ENCODE measurements around the gene INAVA. TPM values are rescaled to one million over a fixed set of nuclear protein-coding genes. Genes with fewer than 3 reads are reported as not detected.

INAVA gene
- total RNA-seq, 6 donors from 2014 or later, result 8.9 to 21.0 (median 16.3) TPM

DNA sequence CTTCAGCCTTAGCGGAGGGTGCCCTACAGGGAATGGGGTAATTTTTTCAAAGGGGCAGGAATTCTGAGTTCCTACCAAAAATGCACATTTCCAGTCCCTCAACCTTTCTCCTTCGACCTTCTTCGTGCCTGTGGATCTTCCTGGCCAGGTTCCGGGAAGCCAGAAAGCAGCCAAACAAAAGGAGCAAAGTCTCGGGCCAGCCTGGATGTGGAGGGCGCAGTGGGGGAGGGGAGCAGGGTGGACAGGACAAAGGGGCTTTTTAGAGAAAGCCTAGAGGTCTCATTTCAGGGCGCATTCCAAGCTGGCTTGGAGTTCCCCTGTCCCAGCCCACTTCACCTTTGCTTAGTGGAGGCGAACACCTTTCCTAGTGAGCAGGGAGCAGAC is 2.9 kb upstream of the INAVA start:
- Histone ChIP-seq H3K4me3 (peak overlapping the region in 3 of 4 donors; percentile 45 to 61 (median 50)), H3K27me3 (peaks cover 0 to 3% (median 0%) of the 10 kb centered on the region in 4 donors), H3K4me1 (peaks cover 13 to 31% (median 24%) of the 10 kb centered on the region in 4 donors), H3K36me3 (no peaks in the 10 kb centered on the region), H3K9me3 (no peaks in the 10 kb centered on the region), H3K27ac (peak overlapping the region in 1 of 4 donors; percentile 71)
- DNase-seq (no peak), ATAC-seq (ENCODE audit: low FRiP score in 2 of 2) (no peak)
- no peak for TF ChIP-seq CTCF (IDR thresholded peaks at IDR 0.05)
- no peak for TF ChIP-seq POLR2AphosphoS5 (IDR thresholded peaks at IDR 0.05)
- no peak for TF ChIP-seq EP300 (IDR thresholded peaks at IDR 0.05)
- no peak for TF ChIP-seq POLR2A (IDR thresholded peaks at IDR 0.05)
- 22 to 37% methylated on average over 5 to 8 of the region's 8 CpGs for WGBS, 2 donors

DNA sequence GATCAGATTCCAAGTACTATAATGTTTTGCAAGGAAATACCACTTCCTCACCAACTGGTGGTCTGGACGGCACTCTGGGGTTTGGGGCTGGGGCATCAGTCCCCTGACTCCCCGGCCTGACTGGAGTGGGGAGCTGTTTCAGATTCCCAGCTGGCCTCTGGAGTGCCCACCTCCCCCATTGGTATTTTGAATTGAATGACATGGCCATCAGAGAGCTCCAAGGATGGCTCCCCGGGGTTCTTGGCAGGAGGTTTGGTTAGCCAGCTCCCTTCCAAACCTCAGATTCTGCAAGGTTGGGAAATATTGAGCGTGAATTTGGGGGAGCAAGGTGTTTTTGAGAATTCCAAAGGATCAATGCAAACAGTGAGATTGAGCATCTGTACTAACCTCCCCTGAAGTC is 2.2 kb upstream of the INAVA start:
- H3K27ac ChIP-seq, result no peak overlapping the region
- H3K4me1 ChIP-seq, result peaks cover 13 to 37% (median 25%) of the 10 kb centered on the region in 4 donors
- WGBS, 2 donors, result 54 to 73% methylated on average over 4 of the region's 4 CpGs
- no peak for ATAC-seq (ENCODE audit: low FRiP score in 2 of 2)
- no peaks in the 10 kb centered on the region for H3K9me3 ChIP-seq
- no peak for DNase-seq
- TF ChIP-seq CTCF (IDR thresholded peaks at IDR 0.05), result no peak
- no peak for TF ChIP-seq POLR2AphosphoS5 (IDR thresholded peaks at IDR 0.05)
- no peak for TF ChIP-seq EP300 (IDR thresholded peaks at IDR 0.05)
- TF ChIP-seq POLR2A (IDR thresholded peaks at IDR 0.05), result no peak
- H3K36me3 ChIP-seq, result no peaks in the 10 kb centered on the region
- H3K27me3 ChIP-seq, result peaks cover 0 to 3% (median 0%) of the 10 kb centered on the region in 4 donors
- H3K4me3 ChIP-seq, result no peak overlapping the region

DNA sequence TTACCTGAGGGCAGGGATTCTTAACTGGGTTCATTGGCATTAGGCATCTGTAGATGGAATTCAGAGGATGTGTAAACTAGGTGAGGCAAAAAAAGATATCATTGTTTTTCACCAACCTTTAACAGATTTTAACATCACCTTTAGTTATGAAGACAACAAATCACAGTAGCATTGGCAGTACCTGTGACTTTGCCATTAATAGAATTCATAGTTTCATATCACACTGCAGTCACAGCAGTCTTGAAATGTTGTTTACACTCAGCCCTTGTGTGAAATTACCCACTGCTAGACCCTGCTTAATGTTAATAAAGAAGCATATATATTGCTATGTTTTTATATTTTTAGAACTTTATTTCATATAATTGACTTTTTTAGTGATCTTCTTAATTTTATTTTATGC is 1.7 kb upstream of the INAVA start:
- H3K36me3 ChIP-seq, result no peaks in the 10 kb centered on the region

GRCh38 chr1:200893411-200893901 is 1.2 kb upstream of the INAVA start:
- no peak overlapping the region for H3K4me3 ChIP-seq
- H3K27ac ChIP-seq, result no peak overlapping the region
- peaks cover 13 to 35% (median 23%) of the 10 kb centered on the region in 4 donors for H3K4me1 ChIP-seq
- ATAC-seq (ENCODE audit: low FRiP score in 2 of 2), result no peak
- no peak for DNase-seq
- peaks cover 0 to 3% (median 0%) of the 10 kb centered on the region in 4 donors for H3K27me3 ChIP-seq
- TF ChIP-seq POLR2A (IDR thresholded peaks at IDR 0.05) (no peak), POLR2AphosphoS5 (IDR thresholded peaks at IDR 0.05) (no peak), CTCF (IDR thresholded peaks at IDR 0.05) (no peak), EP300 (IDR thresholded peaks at IDR 0.05) (no peak)
- H3K9me3 ChIP-seq, result no peaks in the 10 kb centered on the region
- H3K36me3 ChIP-seq, result no peaks in the 10 kb centered on the region
- 65 to 72% methylated on average over 6 of the region's 6 CpGs for WGBS, 2 donors

More for the DNA sequence above, 1.7 kb upstream of the INAVA start:
- no peak overlapping the region for H3K4me3 ChIP-seq
- DNase-seq (no peak), ATAC-seq (ENCODE audit: low FRiP score in 2 of 2) (no peak)
- H3K4me1 ChIP-seq, result peaks cover 13 to 37% (median 25%) of the 10 kb centered on the region in 4 donors
- H3K9me3 ChIP-seq, result no peaks in the 10 kb centered on the region
- no peak for TF ChIP-seq POLR2A (IDR thresholded peaks at IDR 0.05)
- no peak for TF ChIP-seq EP300 (IDR thresholded peaks at IDR 0.05)
- TF ChIP-seq POLR2AphosphoS5 (IDR thresholded peaks at IDR 0.05), result no peak
- no peak for TF ChIP-seq CTCF (IDR thresholded peaks at IDR 0.05)
- H3K27me3 ChIP-seq, result peaks cover 0 to 3% (median 0%) of the 10 kb centered on the region in 4 donors
- no peak overlapping the region for H3K27ac ChIP-seq

DNA sequence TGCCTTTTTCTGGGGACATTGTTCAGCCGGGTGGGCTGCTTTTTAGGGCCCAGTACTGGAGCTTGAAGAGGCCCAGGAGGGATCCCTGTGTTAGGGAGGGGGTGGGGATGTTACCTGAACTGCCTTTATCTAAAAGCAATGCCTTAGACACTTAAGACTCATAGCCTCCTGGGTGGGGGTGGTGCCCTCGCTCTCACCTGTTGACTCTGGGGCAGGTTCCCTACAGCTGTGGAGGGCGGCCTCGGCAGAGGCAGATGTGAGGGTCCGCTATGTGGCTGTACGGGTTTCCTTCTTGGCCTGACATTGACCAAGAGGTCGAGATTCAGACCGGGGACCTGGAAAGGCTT is 716 bp downstream of the INAVA start:
- ATAC-seq (ENCODE audit: low FRiP score in 2 of 2), result no peak
- H3K4me3 ChIP-seq, result peak overlapping the region in 3 of 4 donors; percentile 30 to 44 (median 40)
- 38 to 65% methylated on average over 5 to 8 of the region's 8 CpGs for WGBS, 2 donors
- peak overlapping the region; percentile 32 to 75 (median 60) for H3K27ac ChIP-seq
- TF ChIP-seq POLR2A (IDR thresholded peaks at IDR 0.05) (no peak), POLR2AphosphoS5 (IDR thresholded peaks at IDR 0.05) (no peak), CTCF (IDR thresholded peaks at IDR 0.05) (no peak), EP300 (IDR thresholded peaks at IDR 0.05) (no peak)
- peaks cover 13 to 25% (median 20%) of the 10 kb centered on the region in 4 donors for H3K4me1 ChIP-seq
- no peaks in the 10 kb centered on the region for H3K9me3 ChIP-seq
- peaks cover 0 to 3% (median 0%) of the 10 kb centered on the region in 4 donors for H3K27me3 ChIP-seq
- DNase-seq, result no peak
- H3K36me3 ChIP-seq, result no peaks in the 10 kb centered on the region

Measured in upper lobe of left lung (tissue), 6 donors.